H1 (cell line): ENCODE results near the gene MYNN. TPM values are rescaled to one million over a fixed set of nuclear protein-coding genes. Genes with fewer than 3 reads are reported as not detected.

Source experiments
- CTCF ChIA-PET: fragments of 300-600 bp; sonication (Branson Sonifier 250); formaldehyde crosslinking; loops from one replicate; lab custom pipeline; 2021; ENCODE audit not compliant: partially characterized antibody; lab: Charles Lee
- POLR2A ChIA-PET: fragments of 300-600 bp; sonication (Branson Sonifier 250); formaldehyde crosslinking; loops from one replicate; lab custom pipeline; 2021; ENCODE audit warnings: inconsistent platforms; ENCODE audit not compliant: partially characterized antibody; lab: Charles Lee
- DNase-seq, 2 experiments: peaks; one replicate each; pipeline versions ENCODE4 v3.0.0 to v3.0.0-alpha.2; 2010 to 2022; ENCODE audit warnings: low spot score in 2 of 2, low read depth in 1 of 2, mixed read lengths in 1 of 2
- FAIRE-seq: peaks from 2 replicates; lab custom pipeline; 2011; peaks lifted over from hg19 to GRCh38; lab: Jason Lieb, UNC
- H2AFZ ChIP-seq: 2 replicates; pipeline ENCODE4 v1.8.1; 2012; ENCODE audit warnings: low read length, inconsistent platforms
- H2AK5ac ChIP-seq: 2 replicates; pipeline ENCODE4 v1.6.1; 2013; ENCODE audit warnings: low read depth, low read length
- H2BK120ac ChIP-seq: replicated peaks from 2 replicates; pipeline ENCODE3; 2013; ENCODE audit warnings: low read depth, low read length, inconsistent platforms
- H2BK12ac ChIP-seq: 2 replicates; pipeline ENCODE4 v1.6.1; 2013; ENCODE audit warnings: low read depth, low read length
- H2BK15ac ChIP-seq: 2 replicates; pipeline ENCODE4 v1.6.1; 2013; ENCODE audit warnings: low read length
- H2BK20ac ChIP-seq: 2 replicates; pipeline ENCODE4 v1.6.1; 2013; ENCODE audit warnings: low read length
- H2BK5ac ChIP-seq: 2 replicates; pipeline ENCODE4 v1.6.1; 2013; ENCODE audit warnings: low read depth, low read length
- H3K14ac ChIP-seq: 2 replicates; pipeline ENCODE4 v1.6.1; 2013; ENCODE audit warnings: inconsistent platforms; ENCODE audit not compliant: insufficient read length
- H3K18ac ChIP-seq: 2 replicates; pipeline ENCODE4 v1.6.1; 2013; ENCODE audit warnings: low read length; ENCODE audit errors: extremely low read depth
- H3K23ac ChIP-seq: 2 replicates; pipeline ENCODE4 v1.6.1; 2013; ENCODE audit warnings: inconsistent platforms; ENCODE audit not compliant: insufficient read length
- H3K23me2 ChIP-seq: 2 replicates; pipeline ENCODE4 v1.6.1; 2013; ENCODE audit warnings: low read depth, low read length
- H3K27ac ChIP-seq: 2 replicates; pipeline ENCODE4 v1.6.1; 2011; ENCODE audit warnings: low read depth, low read length, inconsistent platforms
- H3K27me3 ChIP-seq, 4 experiments: replicated peaks in 1 of 4; 1 replicate in 1 of 4; 2 replicates in 3 of 4; pipeline versions ENCODE4 v1.6.1 to v1.8.1; 2011 to 2013; ENCODE audit warnings: low read length in 3 of 4, mild to moderate bottlenecking in 3 of 4, inconsistent platforms in 2 of 4, mixed read lengths in 2 of 4, moderate library complexity in 1 of 4; ENCODE audit not compliant: control insufficient read depth in 3 of 4, insufficient read depth in 3 of 4; ENCODE audit errors: extremely low read depth in 1 of 4
- H3K36me3 ChIP-seq, 4 experiments: 2 replicates each; pipeline versions ENCODE4 v1.6.1 to v1.8.1; 2011 to 2013; ENCODE audit warnings: mild to moderate bottlenecking in 4 of 4, low read length in 3 of 4, moderate library complexity in 2 of 4, control low read depth in 1 of 4, inconsistent platforms in 1 of 4; ENCODE audit not compliant: insufficient read depth in 4 of 4, control insufficient read depth in 2 of 4
- H3K4ac ChIP-seq: replicated peaks from 2 replicates; pipeline ENCODE3; 2013; ENCODE audit warnings: low read length, low read depth, mixed read lengths, inconsistent platforms; ENCODE audit not compliant: insufficient read length
- H3K4me1 ChIP-seq, 4 experiments: replicated peaks in 1 of 4; 1 replicate in 1 of 4; 2 replicates in 3 of 4; pipeline versions ENCODE4 v1.6.1 to v1.8.1; 2011 to 2013; ENCODE audit warnings: low read length in 3 of 4, inconsistent platforms in 2 of 4, mixed read lengths in 1 of 4; ENCODE audit not compliant: insufficient read depth in 4 of 4, control insufficient read depth in 3 of 4
- H3K4me2 ChIP-seq, 2 experiments: 2 replicates each; pipeline versions ENCODE4 v1.6.1 to v1.8.1; 2011 to 2013; ENCODE audit warnings: low read depth in 2 of 2, low read length in 2 of 2, control low read depth in 1 of 2, inconsistent platforms in 1 of 2, mild to moderate bottlenecking in 1 of 2; ENCODE audit not compliant: insufficient read depth in 1 of 2
- H3K4me3 ChIP-seq, 4 experiments: fragments of 200-600, 300-600 bp in 1 of 4; sonication (generic), shearing (Covaris generic), sonication (Bioruptor Twin) in 1 of 4; 2 replicates each; pipeline versions ENCODE4 v1.5.1 to v1.8.1; 2011 to 2016; ENCODE audit warnings: low read length in 4 of 4, low read depth in 3 of 4, control low read depth in 2 of 4, inconsistent platforms in 2 of 4, mild to moderate bottlenecking in 2 of 4, mixed read lengths in 1 of 4, moderate library complexity in 1 of 4; ENCODE audit not compliant: insufficient read depth in 2 of 4; ENCODE audit errors: extremely low read depth in 1 of 4
- H3K56ac ChIP-seq: replicated peaks from 2 replicates; pipeline ENCODE3; 2013; ENCODE audit warnings: low read depth, mild to moderate bottlenecking, mixed read lengths, low read length, inconsistent platforms; ENCODE audit not compliant: insufficient read length
- H3K79me1 ChIP-seq: 2 replicates; pipeline ENCODE4 v1.6.1; 2013; ENCODE audit warnings: low read depth, low read length, control low read depth
- H3K79me2 ChIP-seq, 2 experiments: 2 replicates each; pipeline versions ENCODE4 v1.6.1 to v1.8.1; 2012 to 2013; ENCODE audit warnings: low read length in 2 of 2, mild to moderate bottlenecking in 2 of 2, inconsistent platforms in 1 of 2; ENCODE audit not compliant: insufficient read depth in 2 of 2, control insufficient read depth in 1 of 2
- H3K9ac ChIP-seq, 4 experiments: replicated peaks in 1 of 4; 1 replicate in 1 of 4; 2 replicates in 3 of 4; pipeline versions ENCODE4 v1.6.1 to v1.8.1; 2011 to 2013; ENCODE audit warnings: low read depth in 3 of 4, low read length in 3 of 4, control low read depth in 2 of 4, mild to moderate bottlenecking in 2 of 4, moderate library complexity in 2 of 4, inconsistent platforms in 1 of 4; ENCODE audit errors: extremely low read depth in 1 of 4
- H3K9me3 ChIP-seq, 2 experiments: 2 replicates each; pipeline versions ENCODE4 v1.6.1 to v1.8.1; 2012 to 2013; ENCODE audit warnings: mild to moderate bottlenecking in 2 of 2, moderate library complexity in 2 of 2, control low read depth in 1 of 2, inconsistent platforms in 1 of 2, low read depth in 1 of 2, low read length in 1 of 2, mixed read lengths in 1 of 2; ENCODE audit not compliant: insufficient read depth in 2 of 2
- H4K20me1 ChIP-seq, 2 experiments: replicated peaks in 1 of 2; 2 replicates each; pipeline versions ENCODE3 to v1.8.1; 2011 to 2013; ENCODE audit warnings: inconsistent platforms in 2 of 2, low read length in 2 of 2, mild to moderate bottlenecking in 1 of 2; ENCODE audit not compliant: insufficient read depth in 2 of 2, control insufficient read depth in 1 of 2
- H4K5ac ChIP-seq: 2 replicates; pipeline ENCODE4 v1.6.1; 2013; ENCODE audit warnings: low read length, low read depth, mixed read lengths, inconsistent platforms; ENCODE audit not compliant: insufficient read length
- H4K8ac ChIP-seq: 2 replicates; pipeline ENCODE4 v1.8.0; 2013; ENCODE audit warnings: mild to moderate bottlenecking, moderate library complexity, low read length, inconsistent platforms; ENCODE audit not compliant: insufficient read depth; ENCODE audit errors: extremely low read depth
- H4K91ac ChIP-seq: replicated peaks from 2 replicates; pipeline ENCODE3; 2013; ENCODE audit warnings: low read length, mixed read lengths, inconsistent platforms; ENCODE audit not compliant: insufficient read length
- CBX5 ChIP-seq: fragments of 300-800, 300-1000 bp; sonication (generic); IDR thresholded peaks from 2 replicates; pipeline ENCODE4 v1.7.1; 2016; ENCODE audit warnings: antibody characterized with exemption, low read length, low read depth
- CBX8 ChIP-seq: fragments of 300-800, 300-1000 bp; sonication (generic); IDR thresholded peaks from 2 replicates; pipeline ENCODE4 v1.7.1; 2016; ENCODE audit warnings: low read depth, low read length, borderline replicate concordance
- HDAC6 ChIP-seq: IDR thresholded peaks from one replicate; pipeline ENCODE4 v1.7.1; 2012; ENCODE audit warnings: low read depth, mild to moderate bottlenecking, inconsistent platforms, low read length, moderate library complexity
- KDM4A ChIP-seq: IDR thresholded peaks from one replicate; pipeline ENCODE4 v1.7.1; 2012; ENCODE audit warnings: low read depth, mild to moderate bottlenecking, moderate library complexity, low read length, inconsistent platforms; ENCODE audit not compliant: severe bottlenecking
- RFX5 ChIP-seq: IDR thresholded peaks from 2 replicates; pipeline ENCODE4 v1.6.1; 2011; ENCODE audit warnings: low read depth, low read length, improper control_type of control experiment, borderline replicate concordance
- SAP30 ChIP-seq: fragments of 300-600 bp; sonication (generic); IDR thresholded peaks from 2 replicates; pipeline ENCODE4 v1.7.1; 2012; ENCODE audit warnings: low read length, moderate library complexity, mild to moderate bottlenecking, inconsistent platforms; ENCODE audit not compliant: insufficient read depth, insufficient replicate concordance
- YY1 ChIP-seq: IDR thresholded peaks from 2 replicates; pipeline ENCODE4 v1.6.1; 2011; ENCODE audit warnings: low read depth, mild to moderate bottlenecking, low read length
- WGBS, 2 experiments: shearing (Covaris generic) in 1 of 2; methylation state at CpG; one replicate each; pipeline versions ENCODE4 v1.1.6 to v1.1.7; 2013 to 2015; ENCODE audit warnings: low lambda C conversion rate in 2 of 2, mixed read lengths in 2 of 2, inconsistent platforms in 1 of 2, low coverage in 1 of 2, missing lambda C conversion rate in 1 of 2; ENCODE audit not compliant: insufficient replicate concordance in 2 of 2, insufficient coverage in 1 of 2, insufficient read length in 1 of 2; ENCODE audit errors: extremely low coverage in 1 of 2, missing lambda C conversion rate in 1 of 2; 5-methylcytosine and 5-hydroxymethylcytosine counted together
- polyA plus RNA-seq, 7 experiments: library from polyadenylated mRNA; depleted of rRNA in 3 of 7; stranded (reverse) in 5 of 7; unstranded in 2 of 7; fragments of >200 nt in 5 of 7; fragments of 200-250 nt in 2 of 7; gene quantifications; 1 replicate in 5 of 7; 2 replicates in 1 of 7; 4 replicates in 1 of 7; pipeline versions ENCODE4 v1.2.1 to v1.2.3, GENCODE V29; 2011 to 2013; ENCODE audit warnings: missing spikeins in 2 of 7, mixed read lengths in 2 of 7
- total RNA-seq: library from RNA; stranded (reverse); fragmentation: NEBNext Ultra II Directional; extraction: Animal tissue kit (Norgen Biotek cat#: 25700); gene quantifications from 2 replicates; pipeline ENCODE4 v1.2.1, GENCODE V29; 2021
- TF ChIP-seq, protein P1 (sequence below): IDR thresholded peaks from 2 replicates; pipeline ENCODE4 v1.6.1; 2011; ENCODE audit warnings: low read depth, mild to moderate bottlenecking, low read length; ENCODE audit not compliant: insufficient read depth

Gene MYNN
- total and polyA plus RNA-seq, 2 of the 8 experiments (the other 6 are each of a cell fraction or from before 2014, with no cell fraction given), result 7.3 to 15.2 TPM

DNA sequence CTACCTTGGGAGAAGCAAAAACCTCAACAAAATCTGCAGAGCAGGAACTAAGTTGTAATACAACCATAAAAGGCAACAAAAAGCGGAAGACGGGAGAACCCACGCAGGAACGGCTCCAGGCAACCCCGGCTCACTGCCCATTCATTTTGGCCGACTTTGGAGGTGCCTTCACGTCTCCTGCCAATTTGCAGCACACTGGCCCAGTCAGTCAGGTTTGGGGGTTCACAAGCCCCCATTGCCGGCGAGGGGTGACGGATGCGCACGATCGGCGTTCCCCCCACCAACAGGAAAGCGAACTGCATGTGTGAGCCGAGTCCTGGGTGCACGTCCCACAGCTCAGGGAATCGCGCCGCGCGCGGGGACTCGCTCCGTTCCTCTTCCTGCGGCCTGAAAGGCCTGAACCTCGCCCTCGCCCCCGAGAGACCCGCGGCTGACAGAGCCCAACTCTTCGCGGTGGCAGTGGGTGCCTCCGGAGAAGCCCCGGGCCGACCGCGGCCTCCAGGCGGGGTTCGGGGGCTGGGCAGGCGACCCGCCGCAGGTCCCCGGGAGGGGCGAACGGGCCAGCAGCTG lies 8.8 kb upstream of the MYNN start:
- Histone ChIP-seq H3K4ac (no peak overlapping the region), H2AK5ac (no peak overlapping the region), H2BK120ac (no peak overlapping the region), H3K79me2 (no peaks in the 10 kb centered on the region), H2AFZ (no peak overlapping the region), H3K18ac (peak overlapping the region; percentile 81), H4K5ac (peak overlapping the region; percentile 31), H3K4me3 (peak overlapping the region; percentile 65 to 83 (median 79)), H3K23me2 (peaks cover 4% of the 10 kb centered on the region; the same call in 1 of the 2 replicates), H3K23ac (no peak overlapping the region), H3K79me1 (no peaks in the 10 kb centered on the region), H2BK20ac (no peak overlapping the region), H2BK5ac (peak overlapping the region; percentile 82), H3K4me2 (peak overlapping the region; percentile 69 to 94), H3K9me3 (peaks cover 0 to 3% of the 10 kb centered on the region in 2 experiments; a peak in 1 of 4 replicates), H4K91ac (no peak overlapping the region), H2BK12ac (peak overlapping the region; percentile 71; the same call in 1 of the 2 replicates), H3K27me3 (no peaks in the 10 kb centered on the region), H3K14ac (no peak overlapping the region), H4K8ac (peak overlapping the region; percentile 93; the same call in 1 of the 2 replicates), H3K56ac (peak overlapping the region; percentile 33), H3K4me1 (peaks cover 0 to 2% (median 0%) of the 10 kb centered on the region in 4 experiments; a peak in 3 of 7 replicates), H2BK15ac (no peak overlapping the region), H3K9ac (peak overlapping the region; percentile 76 to 89 (median 86)), H3K36me3 (no peaks in the 10 kb centered on the region), H3K27ac (peak overlapping the region; percentile 86), H4K20me1 (no peaks in the 10 kb centered on the region)
- POLR2A ChIA-PET, result interaction anchor here (0.6 to 4.7 kb wide), 8 partner anchors 9 to 591 kb away, joined by 3 to 30 read pairs (median 3); partner anchors contain the start of genes LRRC34, LRRIQ4, MYNN and SEC62
- DNase-seq, result peak in 1 of 2 experiments; percentile 47
- no peak for FAIRE-seq
- CTCF ChIA-PET, result interaction anchor here (1.6 to 3.5 kb wide), 4 partner anchors 9 to 53 kb away, joined by 3 to 13 read pairs (median 9); partner anchors contain the start of genes LRRC34, LRRIQ4 and MYNN
- 18% methylated on average over 17 of the region's 46 CpGs; no CpG with 5 or more reads in 1 of the 2 experiments for WGBS, 2 experiments
- TF ChIP-seq CBX8 (no peak), CBX5 (no peak), YY1 (no peak), KDM4A (no peak), SAP30 (peak; percentile 33), RFX5 (no peak), HDAC6 (no peak)
- TF ChIP-seq, protein P1, sequence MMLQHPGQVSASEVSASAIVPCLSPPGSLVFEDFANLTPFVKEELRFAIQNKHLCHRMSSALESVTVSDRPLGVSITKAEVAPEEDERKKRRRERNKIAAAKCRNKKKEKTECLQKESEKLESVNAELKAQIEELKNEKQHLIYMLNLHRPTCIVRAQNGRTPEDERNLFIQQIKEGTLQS, result no peak
